GM10248 (cell line): ENCODE measurements around the gene GPR180.

ENCODE experiments used
- CTCF ChIA-PET: fragments of 300-600 bp; sonication (Branson Sonifier 250); formaldehyde crosslinking; extraction: SDS; loops from one replicate; lab custom pipeline; 2021; ENCODE audit warnings: antibody characterized with exemption; lab: Yijun Ruan, JAX
- POLR2A ChIA-PET: fragments of 350-650 bp; sonication (Branson Sonifier 250); formaldehyde crosslinking; extraction: SDS; loops from one replicate; lab custom pipeline; 2020; ENCODE audit warnings: antibody characterized with exemption; lab: Yijun Ruan, JAX
- DNase-seq: peaks from one replicate; pipeline ENCODE4 v3.0.0; 2012; ENCODE audit errors: extremely low spot score
- TF ChIP-seq, protein P1 (sequence below): IDR thresholded peaks from 2 replicates; pipeline ENCODE4 v1.5.1; 2012; ENCODE audit warnings: mild to moderate bottlenecking, low read depth; ENCODE audit errors: extremely low read depth, missing control alignments, control extremely low read depth

Gene GPR180

DNA sequence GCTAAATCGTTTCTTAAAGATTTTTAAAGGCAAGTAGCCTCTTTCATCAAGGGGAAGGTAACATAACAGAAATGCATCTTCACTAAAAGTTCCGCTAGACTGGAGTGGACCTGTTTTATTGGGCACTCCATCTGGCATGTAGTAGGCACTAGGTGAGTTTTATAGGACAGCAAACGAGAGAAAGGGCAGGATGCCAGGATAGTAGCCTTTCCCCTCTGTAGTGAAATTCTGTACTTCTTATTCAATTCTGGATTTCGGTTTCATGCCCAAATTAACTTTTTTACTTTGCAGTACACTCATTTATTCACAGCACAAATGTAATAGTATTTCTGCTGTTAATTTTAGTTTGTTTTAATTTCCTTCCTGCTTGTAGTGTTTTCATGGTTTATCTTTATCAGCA lies 45.2 kb downstream of the GPR180 start:
- DNase-seq = no peak
- ChIA-PET CTCF (no interaction called here), POLR2A (no interaction called here)
- TF ChIP-seq, protein P1, sequence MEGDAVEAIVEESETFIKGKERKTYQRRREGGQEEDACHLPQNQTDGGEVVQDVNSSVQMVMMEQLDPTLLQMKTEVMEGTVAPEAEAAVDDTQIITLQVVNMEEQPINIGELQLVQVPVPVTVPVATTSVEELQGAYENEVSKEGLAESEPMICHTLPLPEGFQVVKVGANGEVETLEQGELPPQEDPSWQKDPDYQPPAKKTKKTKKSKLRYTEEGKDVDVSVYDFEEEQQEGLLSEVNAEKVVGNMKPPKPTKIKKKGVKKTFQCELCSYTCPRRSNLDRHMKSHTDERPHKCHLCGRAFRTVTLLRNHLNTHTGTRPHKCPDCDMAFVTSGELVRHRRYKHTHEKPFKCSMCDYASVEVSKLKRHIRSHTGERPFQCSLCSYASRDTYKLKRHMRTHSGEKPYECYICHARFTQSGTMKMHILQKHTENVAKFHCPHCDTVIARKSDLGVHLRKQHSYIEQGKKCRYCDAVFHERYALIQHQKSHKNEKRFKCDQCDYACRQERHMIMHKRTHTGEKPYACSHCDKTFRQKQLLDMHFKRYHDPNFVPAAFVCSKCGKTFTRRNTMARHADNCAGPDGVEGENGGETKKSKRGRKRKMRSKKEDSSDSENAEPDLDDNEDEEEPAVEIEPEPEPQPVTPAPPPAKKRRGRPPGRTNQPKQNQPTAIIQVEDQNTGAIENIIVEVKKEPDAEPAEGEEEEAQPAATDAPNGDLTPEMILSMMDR = no peak

DNA sequence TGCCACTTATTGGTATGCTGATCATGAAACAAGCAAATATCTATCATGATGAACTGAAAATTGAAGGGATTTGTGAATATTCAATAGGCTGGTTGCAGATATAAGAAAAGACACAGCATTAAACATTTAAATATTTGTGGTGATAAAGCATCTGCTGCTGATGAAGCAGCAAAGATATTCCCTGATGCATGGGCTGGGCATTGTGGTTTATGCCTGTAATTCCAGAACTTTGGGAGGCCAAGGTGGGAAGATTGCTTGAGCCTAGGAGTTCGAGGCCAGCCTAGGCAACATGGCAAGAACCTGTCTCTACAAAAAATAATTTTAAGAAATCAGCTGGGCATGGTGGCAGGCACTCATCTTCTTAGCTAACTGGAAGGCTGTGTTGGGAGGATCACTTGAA lies 54.5 kb downstream of the GPR180 start:
- POLR2A ChIA-PET = no interaction called here
- CTCF ChIA-PET = no interaction called here
- DNase-seq = no peak
- TF ChIP-seq, protein P1 = no peak

DNA sequence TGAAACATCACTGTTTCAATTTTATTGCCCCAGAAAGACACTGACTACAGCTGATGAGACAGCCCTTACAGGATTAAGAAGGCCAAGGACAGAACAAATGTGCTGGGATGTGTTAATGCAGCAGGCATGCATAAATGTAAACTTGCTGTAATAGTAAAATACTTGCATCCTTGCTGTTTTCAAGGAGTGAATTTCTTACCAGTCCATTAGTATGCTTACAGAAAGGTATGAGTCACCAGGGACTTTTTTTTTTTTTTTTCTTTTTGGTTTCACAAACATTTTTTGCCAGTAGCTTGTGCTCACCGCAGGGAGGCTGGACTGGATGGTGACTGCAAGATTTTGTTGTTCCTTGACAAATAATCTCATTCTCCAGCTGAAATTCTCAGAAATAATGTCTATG lies 55.1 kb downstream of the GPR180 start:
- DNase-seq = peak; percentile 17
- ChIA-PET POLR2A (no interaction called here), CTCF (no interaction called here)
- TF ChIP-seq, protein P1 = no peak

DNA sequence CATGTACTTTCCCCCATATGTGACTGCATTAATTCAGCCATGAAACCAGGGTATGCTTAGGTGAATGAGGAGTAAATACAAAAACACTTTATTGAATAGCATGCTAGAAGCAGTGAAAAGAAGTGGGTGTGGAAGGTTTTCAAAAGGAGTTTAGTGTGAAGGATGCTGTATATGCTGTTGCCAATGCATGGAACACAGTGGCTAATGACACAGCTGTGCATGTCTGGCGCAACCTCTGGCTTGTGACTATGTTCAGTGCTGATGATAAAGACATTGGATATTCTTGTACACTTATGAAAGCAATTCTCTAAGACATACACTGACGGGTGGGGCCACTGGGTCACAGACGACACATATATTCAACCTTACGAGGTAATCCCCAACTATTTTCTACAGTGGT lies 55.5 kb downstream of the GPR180 start:
- ChIA-PET POLR2A (no interaction called here), CTCF (no interaction called here)
- TF ChIP-seq, protein P1 = no peak

DNA sequence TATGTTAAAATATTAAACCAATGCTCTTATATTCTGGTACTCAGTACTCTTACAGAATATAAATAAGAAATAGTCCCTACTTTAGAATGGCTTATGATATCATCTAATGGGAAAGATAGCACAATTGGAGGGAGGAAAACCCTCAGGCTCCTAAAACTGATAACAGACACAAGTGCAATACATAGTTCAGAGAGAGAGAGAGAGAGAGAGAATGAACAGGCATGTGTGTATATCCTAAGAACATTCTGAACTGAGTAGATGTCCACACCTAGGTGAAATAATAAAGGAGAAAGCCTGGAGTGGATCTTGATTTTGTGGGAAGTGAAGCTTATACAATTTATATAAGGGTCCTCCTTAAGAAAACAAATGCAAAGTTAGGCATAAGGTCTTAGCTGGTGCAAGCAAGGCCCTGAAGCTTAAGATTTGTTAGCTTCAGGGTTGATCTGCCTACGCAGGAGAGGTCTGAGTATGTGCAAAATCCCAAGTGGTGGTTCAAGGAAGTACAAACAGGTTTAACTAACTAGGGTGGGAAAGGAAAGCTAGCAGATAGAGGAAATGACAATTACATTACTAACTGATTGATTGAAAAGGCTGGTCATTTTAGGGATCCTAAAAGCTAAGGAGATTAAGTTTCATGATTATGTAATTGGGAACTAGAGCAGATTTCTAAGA lies 57.4 kb downstream of the GPR180 start:
- POLR2A ChIA-PET = no interaction called here
- DNase-seq = no peak
- CTCF ChIA-PET = interaction anchor here (1.9 to 4.5 kb wide), 2 partner anchors 9 to 16 kb away, joined by 8 to 18 read pairs; no protein-coding TSS in a partner anchor
- TF ChIP-seq, protein P1 = no peak

More for the DNA sequence above, 55.5 kb downstream of the GPR180 start:
- no peak for DNase-seq

DNA sequence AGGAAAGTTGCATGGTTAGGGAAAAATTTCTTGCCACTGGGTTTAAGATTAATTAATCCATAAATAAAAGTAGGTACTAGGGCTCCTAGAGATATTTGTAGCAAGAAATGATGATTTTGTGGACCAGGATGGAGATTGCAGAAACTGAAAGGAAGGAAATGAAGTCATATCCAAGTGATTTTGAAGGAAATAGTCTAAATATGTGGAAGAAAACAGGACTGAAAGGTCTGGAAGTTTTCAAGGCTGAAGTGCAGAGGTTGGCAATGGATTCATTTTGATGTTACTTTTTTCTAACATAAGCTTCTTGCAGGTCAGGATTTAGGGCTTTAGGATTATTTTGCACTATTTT lies 57.9 kb downstream of the GPR180 start:
- DNase-seq = no peak
- ChIA-PET POLR2A (no interaction called here), CTCF (interaction anchor here (1.9 to 4.5 kb wide), 2 partner anchors 9 to 15 kb away, joined by 8 to 18 read pairs; no protein-coding TSS in a partner anchor)
- TF ChIP-seq, protein P1 = no peak
